K562 (cell line): ENCODE data around the gene TBP. TPM values are rescaled to one million over a fixed set of nuclear protein-coding genes. Genes with fewer than 3 reads are reported as not detected.

Experiments used
- BDP1 ChIP-seq: IDR thresholded peaks from 3 replicates; pipeline ENCODE4 v1.6.1; 2011; ENCODE audit not compliant: insufficient read length, insufficient read depth
- CCNT2 ChIP-seq: IDR thresholded peaks from 2 replicates; pipeline ENCODE4 v1.6.1; 2011; ENCODE audit warnings: borderline replicate concordance, low read depth, mild to moderate bottlenecking, moderate library complexity, mixed read lengths, low read length; ENCODE audit not compliant: insufficient read length; ENCODE audit errors: extremely low read depth
- GTF2F1 ChIP-seq: IDR thresholded peaks from 2 replicates; pipeline ENCODE4 v1.6.1; 2011; ENCODE audit warnings: low read depth, low read length, improper control_type of control experiment
- HCFC1 ChIP-seq: IDR thresholded peaks from 2 replicates; pipeline ENCODE4 v1.6.1; 2012; ENCODE audit warnings: low read depth, low read length, improper control_type of control experiment
- HDAC2 ChIP-seq: fragments of 450-650 bp; IDR thresholded peaks from 2 replicates; pipeline ENCODE4 v1.6.1; 2016; ENCODE audit warnings: mild to moderate bottlenecking
- MCM7 ChIP-seq, 2 experiments: fragments of 450-650 bp; IDR thresholded peaks; 2 replicates each; pipeline ENCODE4 v1.6.1; 2016 to 2018
- MTA1 ChIP-seq: fragments of 450-650 bp; IDR thresholded peaks from 2 replicates; pipeline ENCODE4 v1.6.1; 2017; ENCODE audit warnings: borderline replicate concordance
- MXI1 ChIP-seq: IDR thresholded peaks from 2 replicates; pipeline ENCODE4 v1.6.1; 2011; ENCODE audit warnings: low read depth, mild to moderate bottlenecking, improper control_type of control experiment, low read length
- NBN ChIP-seq: fragments of 450-650 bp; IDR thresholded peaks from 2 replicates; pipeline ENCODE4 v1.6.1; 2016; ENCODE audit warnings: low read depth, mild to moderate bottlenecking
- NFIC ChIP-seq: fragments of 450-650 bp; IDR thresholded peaks from 2 replicates; pipeline ENCODE4 v1.6.1; 2017; ENCODE audit warnings: mild to moderate bottlenecking, inconsistent platforms
- RBFOX2 ChIP-seq: fragments of 200-400 bp; formaldehyde crosslinking; IDR thresholded peaks from 2 replicates; pipeline ENCODE4 v1.6.1; 2017; ENCODE audit warnings: low read depth, mild to moderate bottlenecking, low read length, moderate library complexity
- RCOR1 ChIP-seq, 2 experiments: IDR thresholded peaks; 2 replicates each; pipeline ENCODE4 v1.6.1; 2012; ENCODE audit warnings: low read depth in 2 of 2, low read length in 2 of 2, borderline replicate concordance in 1 of 2, improper control_type of control experiment in 1 of 2
- RUNX1 ChIP-seq: sonication (generic); IDR thresholded peaks from 2 replicates; pipeline ENCODE4 v1.6.1; 2016; ENCODE audit warnings: antibody characterized with exemption, low read depth
- SIN3B ChIP-seq: fragments of 450-650 bp; IDR thresholded peaks from 2 replicates; pipeline ENCODE4 v1.6.1; 2017; ENCODE audit warnings: low read depth, mild to moderate bottlenecking, moderate library complexity
- U2AF2 ChIP-seq: fragments of 200-400 bp; formaldehyde crosslinking; optimal IDR thresholded peaks from 2 replicates; pipeline ENCODE3; 2017; ENCODE audit warnings: low read depth, mild to moderate bottlenecking, low read length
- ZNF717 ChIP-seq: fragments of 250-450 bp; sonication (Bioruptor Pico); IDR thresholded peaks from 2 replicates; pipeline ENCODE4 v1.5.0; 2021
- polyA plus RNA-seq, 8 experiments: library from polyadenylated mRNA; depleted of rRNA in 4 of 8; stranded (reverse) in 5 of 8; unstranded in 3 of 8; fragments of >200 nt; fragmentation: Nextera tagmentation in 2 of 8; fragmentation: Illumina TruSeq in 1 of 8; extraction: Ambion mirVana in 2 of 8; extraction: Trizol in 1 of 8; gene quantifications; 2 replicates each; pipeline versions ENCODE4 v1.2.1 to v1.2.3, GENCODE V29; 2011 to 2014; ENCODE audit warnings: inconsistent platforms in 1 of 8, missing spikeins in 1 of 8
- total RNA-seq, 7 experiments: library from RNA; depleted of rRNA in 6 of 7; stranded (reverse); fragments of >200 nt in 6 of 7; fragmentation: Illumina TruSeq in 2 of 7; extraction: Trizol in 2 of 7; gene quantifications; 2 replicates each; pipeline versions ENCODE4 v1.2.1 to v1.2.3, GENCODE V29; 2011 to 2021; ENCODE audit warnings: low replicate concordance in 1 of 7
- TF ChIP-seq, protein P1 (sequence below): fragments of 250-450 bp; sonication (Bioruptor Pico); IDR thresholded peaks from 2 replicates; pipeline ENCODE4 v1.5.0; 2021
- TF ChIP-seq, protein P2 (sequence below), 2 experiments: fragments of 250-450 bp in 1 of 2; fragments of 450-650 bp in 1 of 2; sonication (Bioruptor Pico) in 1 of 2; IDR thresholded peaks; 2 replicates each; pipeline versions ENCODE4 v1.6.1 to v1.8.0; 2016 to 2021; ENCODE audit warnings: mild to moderate bottlenecking in 2 of 2, moderate library complexity in 2 of 2, missing compliant biosample characterization in 1 of 2, missing genetic modification characterization in 1 of 2
- TF ChIP-seq, protein P3 (sequence below): fragments of 250-450 bp; sonication (Bioruptor Pico); IDR thresholded peaks from 2 replicates; pipeline ENCODE4 v1.8.0; 2021; ENCODE audit warnings: borderline replicate concordance, mild to moderate bottlenecking, moderate library complexity; ENCODE audit not compliant: poor library complexity, severe bottlenecking
- TF ChIP-seq, protein P4 (sequence below): fragments of 450-650 bp; IDR thresholded peaks from 2 replicates; pipeline ENCODE4 v1.6.1; 2016; ENCODE audit warnings: borderline replicate concordance
- TF ChIP-seq, protein P5 (sequence below), 2 experiments: fragments of 450-650 bp; conservative IDR thresholded peaks; 2 replicates each; pipeline ENCODE4 v1.6.1; 2017; ENCODE audit warnings: mild to moderate bottlenecking in 2 of 2, moderate library complexity in 2 of 2
- TF ChIP-seq, protein P6 (sequence below): sonication (generic); formaldehyde crosslinking; IDR thresholded peaks from 2 replicates; pipeline ENCODE4 v1.9.0; 2022; ENCODE audit warnings: mild to moderate bottlenecking, missing genetic modification reagents

Gene TBP
- total and polyA plus RNA-seq, 9 of the 15 experiments (the other 6 are each of a cell fraction or from before 2014, with no cell fraction given) = 28.5 to 86.1 (median 39.5) TPM

DNA sequence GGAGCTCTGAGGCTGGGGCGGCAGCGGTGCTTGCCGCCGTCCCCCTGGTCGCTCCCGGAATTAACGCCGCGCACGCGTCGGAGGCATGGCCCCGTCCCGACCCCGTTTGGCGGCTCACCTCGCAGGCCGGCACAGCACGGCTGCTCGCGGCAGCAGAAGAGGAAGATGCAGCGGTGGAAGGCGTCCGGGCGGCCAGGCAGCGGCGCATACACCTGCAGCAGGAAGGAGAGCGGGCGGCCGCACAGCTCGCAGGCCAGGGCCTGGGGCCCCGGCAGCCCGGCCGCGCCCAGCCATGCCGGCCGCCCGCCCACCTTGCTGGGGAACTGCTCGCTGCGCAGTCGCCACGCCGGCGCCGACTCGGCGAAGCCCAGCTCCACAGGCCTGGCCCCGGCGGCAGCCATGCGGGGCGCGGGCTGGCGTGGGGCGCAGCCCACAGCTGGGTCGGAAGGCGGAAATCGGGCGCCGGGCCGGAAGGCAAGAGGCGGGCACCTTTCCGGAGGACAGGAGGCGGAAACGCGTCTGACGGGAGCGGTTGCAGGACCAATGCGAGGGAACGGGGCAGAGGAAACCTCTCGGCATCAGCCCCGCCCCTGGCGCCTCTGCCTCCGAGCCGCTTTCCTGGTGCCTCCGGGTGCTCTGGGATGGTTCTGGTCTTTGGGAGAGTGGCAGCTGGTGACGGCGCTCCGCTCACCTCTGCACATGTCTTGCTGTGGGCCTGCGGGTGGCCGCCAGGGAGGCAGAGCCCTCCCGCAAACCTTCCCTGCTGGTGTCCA, 30.2 kb downstream of the TBP start, which contains the start of gene PDCD2 (continued):
- TF ChIP-seq, protein P1, sequence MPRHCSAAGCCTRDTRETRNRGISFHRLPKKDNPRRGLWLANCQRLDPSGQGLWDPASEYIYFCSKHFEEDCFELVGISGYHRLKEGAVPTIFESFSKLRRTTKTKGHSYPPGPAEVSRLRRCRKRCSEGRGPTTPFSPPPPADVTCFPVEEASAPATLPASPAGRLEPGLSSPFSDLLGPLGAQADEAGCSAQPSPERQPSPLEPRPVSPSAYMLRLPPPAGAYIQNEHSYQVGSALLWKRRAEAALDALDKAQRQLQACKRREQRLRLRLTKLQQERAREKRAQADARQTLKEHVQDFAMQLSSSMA = peak; percentile 50; the same call in 1 of the 2 replicates
- TF ChIP-seq NBN = peak; percentile 67; the same call in 1 of the 2 replicates
- TF ChIP-seq, protein P2, sequence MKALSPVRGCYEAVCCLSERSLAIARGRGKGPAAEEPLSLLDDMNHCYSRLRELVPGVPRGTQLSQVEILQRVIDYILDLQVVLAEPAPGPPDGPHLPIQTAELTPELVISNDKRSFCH (CRISPR knock-in tag; IDR thresholded peaks at IDR 0.05) = no peak
- TF ChIP-seq, protein P2 (tag; IDR thresholded peaks at IDR 0.05) = peak; percentile 87
- peak; percentile 84 for TF ChIP-seq CCNT2
- 0 out of 2 replicates have a peak, but pooled peaks have one; percentile 46 for TF ChIP-seq RUNX1
- peak; percentile 92 for TF ChIP-seq SIN3B
- TF ChIP-seq RBFOX2 = peak; percentile 97
- TF ChIP-seq, protein P3, sequence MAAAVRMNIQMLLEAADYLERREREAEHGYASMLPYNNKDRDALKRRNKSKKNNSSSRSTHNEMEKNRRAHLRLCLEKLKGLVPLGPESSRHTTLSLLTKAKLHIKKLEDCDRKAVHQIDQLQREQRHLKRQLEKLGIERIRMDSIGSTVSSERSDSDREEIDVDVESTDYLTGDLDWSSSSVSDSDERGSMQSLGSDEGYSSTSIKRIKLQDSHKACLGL (CRISPR knock-in tag) = peak; percentile 67
- peak; percentile 61; the same call in 1 of the 2 replicates for TF ChIP-seq HDAC2
- TF ChIP-seq, protein P4, sequence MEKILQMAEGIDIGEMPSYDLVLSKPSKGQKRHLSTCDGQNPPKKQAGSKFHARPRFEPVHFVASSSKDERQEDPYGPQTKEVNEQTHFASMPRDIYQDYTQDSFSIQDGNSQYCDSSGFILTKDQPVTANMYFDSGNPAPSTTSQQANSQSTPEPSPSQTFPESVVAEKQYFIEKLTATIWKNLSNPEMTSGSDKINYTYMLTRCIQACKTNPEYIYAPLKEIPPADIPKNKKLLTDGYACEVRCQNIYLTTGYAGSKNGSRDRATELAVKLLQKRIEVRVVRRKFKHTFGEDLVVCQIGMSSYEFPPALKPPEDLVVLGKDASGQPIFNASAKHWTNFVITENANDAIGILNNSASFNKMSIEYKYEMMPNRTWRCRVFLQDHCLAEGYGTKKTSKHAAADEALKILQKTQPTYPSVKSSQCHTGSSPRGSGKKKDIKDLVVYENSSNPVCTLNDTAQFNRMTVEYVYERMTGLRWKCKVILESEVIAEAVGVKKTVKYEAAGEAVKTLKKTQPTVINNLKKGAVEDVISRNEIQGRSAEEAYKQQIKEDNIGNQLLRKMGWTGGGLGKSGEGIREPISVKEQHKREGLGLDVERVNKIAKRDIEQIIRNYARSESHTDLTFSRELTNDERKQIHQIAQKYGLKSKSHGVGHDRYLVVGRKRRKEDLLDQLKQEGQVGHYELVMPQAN = peak; percentile 84
- no peak for TF ChIP-seq ZNF717
- TF ChIP-seq HCFC1 = peak; percentile 82
- TF ChIP-seq NFIC = peak; percentile 51
- peak; percentile 94 for TF ChIP-seq MXI1
- TF ChIP-seq, protein P5, sequence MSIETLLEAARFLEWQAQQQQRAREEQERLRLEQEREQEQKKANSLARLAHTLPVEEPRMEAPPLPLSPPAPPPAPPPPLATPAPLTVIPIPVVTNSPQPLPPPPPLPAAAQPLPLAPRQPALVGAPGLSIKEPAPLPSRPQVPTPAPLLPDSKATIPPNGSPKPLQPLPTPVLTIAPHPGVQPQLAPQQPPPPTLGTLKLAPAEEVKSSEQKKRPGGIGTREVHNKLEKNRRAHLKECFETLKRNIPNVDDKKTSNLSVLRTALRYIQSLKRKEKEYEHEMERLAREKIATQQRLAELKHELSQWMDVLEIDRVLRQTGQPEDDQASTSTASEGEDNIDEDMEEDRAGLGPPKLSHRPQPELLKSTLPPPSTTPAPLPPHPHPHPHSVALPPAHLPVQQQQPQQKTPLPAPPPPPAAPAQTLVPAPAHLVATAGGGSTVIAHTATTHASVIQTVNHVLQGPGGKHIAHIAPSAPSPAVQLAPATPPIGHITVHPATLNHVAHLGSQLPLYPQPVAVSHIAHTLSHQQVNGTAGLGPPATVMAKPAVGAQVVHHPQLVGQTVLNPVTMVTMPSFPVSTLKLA (conservative IDR thresholded peaks at IDR 0.05) = peak; percentile 28 to 80; a peak in 3 of 4 replicates
- TF ChIP-seq, protein P6, sequence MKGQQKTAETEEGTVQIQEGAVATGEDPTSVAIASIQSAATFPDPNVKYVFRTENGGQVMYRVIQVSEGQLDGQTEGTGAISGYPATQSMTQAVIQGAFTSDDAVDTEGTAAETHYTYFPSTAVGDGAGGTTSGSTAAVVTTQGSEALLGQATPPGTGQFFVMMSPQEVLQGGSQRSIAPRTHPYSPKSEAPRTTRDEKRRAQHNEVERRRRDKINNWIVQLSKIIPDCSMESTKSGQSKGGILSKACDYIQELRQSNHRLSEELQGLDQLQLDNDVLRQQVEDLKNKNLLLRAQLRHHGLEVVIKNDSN = no peak
- TF ChIP-seq MTA1 = peak; percentile 44; the same call in 1 of the 2 replicates
- TF ChIP-seq U2AF2 = no peak
- no peak for TF ChIP-seq MCM7 (IDR thresholded peaks at IDR 0.05)
- TF ChIP-seq BDP1 = no peak
- peak; percentile 78; the same call in 1 of the 2 replicates for TF ChIP-seq GTF2F1
- peak in 1 of 2 experiments; percentile 61; a peak in 1 of 4 replicates for TF ChIP-seq RCOR1 (IDR thresholded peaks at IDR 0.05; ENCODE audit: borderline replicate concordance in 1 of 2, low read depth in 2 of 2, low read length in 2 of 2)
